T47D (cell line): ENCODE data around the gene TUB.

ENCODE experiments used
- DNase-seq, 2 experiments: peaks; one replicate each; pipeline versions ENCODE4 v3.0.0 to v3.0.0-alpha.2; 2011 to 2012; ENCODE audit warnings: low read depth in 1 of 2, low spot score in 1 of 2
- JUND ChIP-seq: IDR thresholded peaks from 2 replicates; pipeline ENCODE4 v1.6.1; 2012; ENCODE audit warnings: low read depth
- in situ Hi-C: cut with HindIII; loops from 2 replicates; pipeline ENCODE4 v1.10.0; 2016; ENCODE audit warnings: low sequenced_read_pairs, low pct_unique_long_range_greater_than_20kb

The TUB gene

DNA sequence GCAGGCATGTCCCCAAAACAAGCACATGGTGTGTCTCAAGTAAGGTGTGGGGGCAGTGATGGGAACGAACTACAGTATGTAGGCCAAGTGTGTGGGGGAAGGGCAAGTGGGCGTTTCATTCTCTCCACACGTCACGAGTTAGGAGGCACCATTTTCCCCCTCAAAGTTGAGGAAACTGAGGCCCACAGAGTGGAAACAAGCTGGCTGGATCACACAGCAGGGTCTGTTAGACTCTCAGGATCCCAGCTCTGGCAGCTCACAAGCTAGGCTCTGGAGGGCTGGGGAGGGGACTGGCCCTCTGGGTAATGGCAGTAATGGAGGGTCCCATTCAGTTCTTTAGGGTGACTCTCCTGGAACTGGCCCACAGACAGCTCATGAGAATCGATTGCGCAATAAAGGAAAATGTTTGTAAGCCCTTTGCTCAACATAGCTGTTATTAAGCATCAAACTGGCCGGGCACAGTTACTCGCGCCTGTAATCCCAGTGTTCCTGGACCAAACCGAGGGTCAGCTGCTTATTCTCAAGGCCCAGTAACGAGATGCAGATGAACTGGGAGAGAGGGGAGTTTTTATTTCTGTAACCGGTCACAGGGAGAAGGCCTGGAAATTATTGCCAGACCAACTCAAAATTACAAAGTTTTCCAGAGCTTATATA is 24.1 kb upstream of the TUB start:
- TF ChIP-seq JUND, result no peak
- no peak for DNase-seq
- in situ Hi-C loops, result no loop called here

DNA sequence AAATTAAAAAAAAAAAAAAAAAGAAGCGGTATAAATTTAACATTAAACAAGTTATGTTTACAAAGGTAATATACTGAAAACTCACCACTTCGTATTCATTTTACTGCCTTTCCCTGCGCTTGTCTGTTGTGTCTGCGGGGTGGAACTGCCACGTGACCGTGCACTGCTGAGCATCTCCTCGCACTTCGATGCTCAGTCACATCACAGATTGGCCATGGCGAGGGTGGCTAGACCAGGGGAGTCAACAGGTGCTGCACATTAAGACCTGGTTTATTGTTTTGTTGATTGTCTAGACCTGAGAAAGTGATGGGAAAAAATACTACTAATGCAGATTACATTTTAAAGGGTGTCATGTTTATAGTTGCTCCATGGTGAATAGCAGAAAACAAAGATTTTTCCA is 22.8 kb upstream of the TUB start:
- TF ChIP-seq JUND, result no peak
- in situ Hi-C loops, result no loop called here
- no peak for DNase-seq

DNA sequence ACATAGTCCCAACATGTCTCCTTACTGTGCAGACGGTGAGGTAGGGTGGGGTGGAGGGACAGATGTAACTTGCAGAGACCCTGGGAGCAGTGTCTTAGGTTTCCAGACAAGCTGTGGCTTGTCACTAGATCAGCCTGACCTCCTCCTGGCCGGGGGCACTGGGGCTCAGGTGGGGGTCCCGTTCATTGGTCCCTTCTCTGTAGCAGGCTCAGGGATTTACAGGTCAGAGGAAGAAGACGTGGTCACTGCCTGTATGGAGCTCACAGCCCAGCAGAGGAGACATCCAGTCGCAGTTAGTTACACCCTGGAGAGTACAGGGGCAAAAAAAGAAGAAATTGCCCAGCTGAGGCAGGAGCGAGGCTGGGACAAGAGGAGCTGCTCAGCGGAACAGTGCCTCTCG is 22.0 kb upstream of the TUB start:
- in situ Hi-C loops, result no loop called here
- no peak for TF ChIP-seq JUND
- no peak for DNase-seq

DNA sequence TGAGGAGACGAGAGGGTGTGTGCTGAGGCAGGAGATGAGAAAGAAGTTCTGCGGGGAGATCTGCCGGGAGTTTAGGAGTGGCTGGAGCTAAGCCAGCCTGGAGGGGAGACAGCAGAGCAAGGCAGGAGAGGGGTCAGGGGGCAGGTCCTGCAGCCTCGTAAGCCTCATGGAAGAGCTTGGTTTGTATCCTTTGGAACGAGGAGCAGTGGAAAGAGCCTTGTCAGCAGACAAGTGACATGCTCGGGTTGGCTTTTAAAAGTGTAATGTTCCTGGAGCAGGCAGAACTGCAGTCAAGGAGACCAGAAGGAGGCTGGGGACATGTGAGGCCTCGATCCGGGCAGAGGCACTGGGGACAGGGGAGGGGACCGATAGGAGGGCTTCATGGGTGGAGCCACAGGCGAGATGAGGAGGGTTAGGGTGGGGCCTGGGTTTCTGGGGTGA is 21.4 kb upstream of the TUB start:
- TF ChIP-seq JUND, result no peak
- in situ Hi-C loops, result no loop called here
- no peak for DNase-seq

DNA sequence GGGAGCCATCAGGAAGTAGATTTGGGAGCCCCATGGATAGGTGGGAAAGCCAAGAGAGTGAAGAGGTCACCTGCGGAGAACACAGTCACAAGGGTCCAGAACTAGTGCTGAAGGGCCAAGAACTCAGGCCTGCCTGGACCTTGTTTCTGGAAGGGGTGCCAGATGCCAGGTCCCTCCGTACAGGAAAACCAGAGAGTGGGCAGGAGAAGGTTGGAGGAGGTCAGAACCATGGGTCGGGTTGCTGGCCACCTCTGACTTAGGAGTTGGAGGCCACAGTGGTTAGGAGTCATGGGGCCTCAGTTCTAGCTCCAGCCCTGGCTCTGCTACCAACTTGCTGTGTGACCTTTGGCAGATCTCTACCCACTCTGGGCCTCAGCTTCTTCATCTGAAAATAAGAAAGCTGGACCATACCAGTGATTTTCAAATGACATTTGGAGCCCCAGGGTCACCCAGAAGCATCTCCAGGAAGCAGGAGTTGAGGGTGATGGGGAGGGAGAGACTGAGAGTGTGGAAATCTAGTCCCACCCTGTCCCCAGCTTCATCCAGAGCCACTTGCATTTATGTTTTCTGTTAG is 20.8 kb upstream of the TUB start:
- in situ Hi-C loops, result no loop called here
- no peak for TF ChIP-seq JUND
- no peak for DNase-seq

DNA sequence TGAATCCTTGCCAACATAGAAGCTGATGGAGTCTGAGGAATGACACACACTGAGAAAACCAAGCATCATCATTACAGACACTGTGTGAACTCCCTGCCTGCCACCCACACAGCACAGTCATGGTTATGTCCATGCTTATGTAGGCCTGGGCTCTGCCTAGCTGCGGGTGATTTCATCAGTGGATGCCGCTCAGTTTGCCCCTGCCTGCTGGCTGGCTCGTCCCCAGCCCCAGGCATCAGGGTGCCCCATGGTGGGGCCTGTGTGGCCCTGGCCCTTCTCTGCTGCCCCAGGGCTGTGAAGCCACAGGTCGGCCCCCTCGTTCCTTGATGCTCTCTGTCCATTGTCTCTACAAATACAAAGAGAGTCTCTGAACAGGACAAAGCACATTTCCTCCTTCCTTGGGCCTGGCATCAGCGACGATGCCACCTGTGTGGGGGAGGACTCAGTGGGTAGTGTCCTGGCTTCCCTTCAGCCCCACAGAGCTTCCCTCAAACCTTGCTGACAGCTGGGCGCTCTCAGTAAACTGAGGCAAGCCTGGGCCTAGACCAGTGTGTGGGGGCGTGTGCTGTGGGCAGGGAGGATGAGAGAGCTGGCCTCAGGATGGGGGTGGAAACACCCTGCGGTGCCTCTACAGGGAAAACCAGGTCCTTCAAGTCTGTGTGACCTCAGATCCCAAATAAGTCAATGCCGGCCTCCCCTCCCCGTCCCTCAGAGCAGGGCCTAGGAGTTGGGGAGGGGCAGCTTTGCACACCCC is 20.0 kb upstream of the TUB start:
- in situ Hi-C loops, result no loop called here

DNA sequence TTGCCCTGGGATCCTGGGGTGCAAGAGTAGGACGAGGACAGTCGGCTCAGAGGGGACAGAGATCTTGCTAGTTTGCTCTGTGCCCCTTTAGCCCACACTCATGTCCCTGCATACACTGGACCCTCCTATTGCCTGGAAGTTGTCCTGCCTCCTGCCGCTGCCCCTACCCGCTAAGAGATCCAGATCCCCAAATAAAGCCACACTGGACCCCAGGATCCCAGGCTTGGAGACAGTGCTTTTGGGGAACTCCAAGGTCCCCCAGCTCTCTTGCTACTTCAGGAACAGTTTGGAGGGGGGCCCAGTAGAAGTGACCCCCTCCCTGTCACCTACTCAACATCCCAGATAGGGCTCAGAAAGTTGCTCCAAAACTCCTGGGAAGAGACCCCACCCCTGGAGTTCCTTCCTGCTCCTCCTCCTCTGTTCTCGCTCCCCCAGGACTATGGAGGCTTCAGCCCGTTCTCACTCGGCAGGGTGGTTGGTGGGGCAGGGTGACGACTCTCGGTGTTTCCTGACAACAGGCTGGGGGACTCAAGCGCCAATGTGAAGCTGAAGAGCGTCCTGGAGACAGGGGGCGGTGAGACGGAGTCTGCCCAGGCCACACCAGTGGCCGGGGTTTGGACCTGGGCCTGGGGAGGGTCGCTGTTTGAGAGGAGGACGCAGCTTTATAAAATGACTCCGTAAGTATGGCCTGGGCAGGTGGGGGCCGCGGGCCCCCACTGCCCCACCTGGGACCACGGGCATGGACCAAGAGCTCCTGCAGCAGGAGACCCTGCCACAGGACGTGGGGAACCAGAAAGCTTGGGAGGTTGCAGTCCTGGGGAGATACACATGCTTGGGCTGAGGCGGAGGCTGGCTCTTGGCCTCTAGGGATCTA is 19.2 kb upstream of the TUB start:
- no peak for TF ChIP-seq JUND
- DNase-seq, result no peak
- in situ Hi-C loops, result no loop called here

More for the DNA sequence above, 20.0 kb upstream of the TUB start:
- no peak for TF ChIP-seq JUND
- DNase-seq, result no peak

DNA sequence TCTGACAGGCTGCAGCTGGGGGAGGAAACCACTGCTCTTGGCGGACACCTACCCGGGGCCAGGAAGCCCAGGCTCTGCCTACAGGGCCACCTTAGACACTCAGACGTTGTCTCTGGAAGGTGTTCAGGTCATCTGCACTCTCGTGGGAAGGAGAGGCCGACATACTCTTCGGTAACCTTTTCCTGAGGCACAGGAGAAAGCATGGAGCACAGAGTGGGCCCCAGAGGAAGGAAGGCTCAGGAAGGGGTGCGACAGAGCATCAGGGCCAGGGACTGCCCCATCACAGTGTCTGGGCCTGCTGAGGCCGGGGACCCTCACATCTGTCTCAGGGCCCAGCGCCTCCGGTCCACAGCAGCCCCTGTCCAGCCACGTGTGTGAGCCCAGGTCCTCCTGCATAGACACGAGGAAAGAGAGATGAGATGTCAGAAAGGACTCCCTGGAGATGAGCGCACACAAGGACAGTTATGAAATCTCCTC is 18.2 kb upstream of the TUB start:
- TF ChIP-seq JUND, result no peak
- DNase-seq, result no peak

DNA sequence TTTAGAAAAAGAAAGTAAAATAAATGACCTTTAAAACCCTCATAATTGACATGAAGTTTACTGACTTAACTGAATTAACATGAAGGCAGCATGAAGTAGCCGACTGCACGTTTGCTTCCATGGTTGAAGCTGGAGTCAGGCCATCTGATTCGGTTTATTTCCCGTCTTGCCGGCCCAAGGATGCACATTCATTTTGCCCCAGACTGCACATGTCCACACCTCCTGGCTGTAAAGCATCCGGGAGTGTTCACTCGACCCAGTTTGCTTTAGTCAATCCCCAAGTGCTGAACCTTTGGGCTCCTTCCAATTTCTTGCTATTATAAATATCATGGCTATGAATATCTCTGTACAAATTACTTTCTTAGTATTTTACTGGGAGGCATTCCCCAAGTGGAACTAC is 17.7 kb upstream of the TUB start:
- in situ Hi-C loops, result no loop called here
- no peak for TF ChIP-seq JUND

More for the DNA sequence above, 18.2 kb upstream of the TUB start:
- in situ Hi-C loops, result no loop called here

DNA sequence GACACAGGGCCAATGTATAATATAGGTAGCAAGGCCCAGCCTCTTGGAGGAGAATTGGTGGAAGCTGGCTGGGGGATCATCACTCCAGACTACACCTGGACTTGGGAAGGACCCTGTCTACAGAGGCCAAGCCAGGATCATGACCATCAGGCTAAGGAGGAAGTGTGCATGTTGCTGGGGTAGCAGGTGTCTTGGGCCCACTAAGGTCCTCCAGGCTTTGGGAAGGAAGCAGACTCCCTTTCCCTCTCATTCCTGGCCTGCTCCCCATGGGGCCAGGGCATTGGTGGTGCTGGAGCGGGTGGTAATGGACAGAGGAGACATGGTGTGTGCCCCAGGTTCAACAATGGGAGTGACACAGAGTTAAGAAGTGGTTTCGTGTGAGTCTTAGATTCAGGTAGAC is 16.0 kb upstream of the TUB start:
- no peak for DNase-seq
- in situ Hi-C loops, result no loop called here
- TF ChIP-seq JUND, result no peak

More for the DNA sequence above, 17.7 kb upstream of the TUB start:
- no peak for DNase-seq

DNA sequence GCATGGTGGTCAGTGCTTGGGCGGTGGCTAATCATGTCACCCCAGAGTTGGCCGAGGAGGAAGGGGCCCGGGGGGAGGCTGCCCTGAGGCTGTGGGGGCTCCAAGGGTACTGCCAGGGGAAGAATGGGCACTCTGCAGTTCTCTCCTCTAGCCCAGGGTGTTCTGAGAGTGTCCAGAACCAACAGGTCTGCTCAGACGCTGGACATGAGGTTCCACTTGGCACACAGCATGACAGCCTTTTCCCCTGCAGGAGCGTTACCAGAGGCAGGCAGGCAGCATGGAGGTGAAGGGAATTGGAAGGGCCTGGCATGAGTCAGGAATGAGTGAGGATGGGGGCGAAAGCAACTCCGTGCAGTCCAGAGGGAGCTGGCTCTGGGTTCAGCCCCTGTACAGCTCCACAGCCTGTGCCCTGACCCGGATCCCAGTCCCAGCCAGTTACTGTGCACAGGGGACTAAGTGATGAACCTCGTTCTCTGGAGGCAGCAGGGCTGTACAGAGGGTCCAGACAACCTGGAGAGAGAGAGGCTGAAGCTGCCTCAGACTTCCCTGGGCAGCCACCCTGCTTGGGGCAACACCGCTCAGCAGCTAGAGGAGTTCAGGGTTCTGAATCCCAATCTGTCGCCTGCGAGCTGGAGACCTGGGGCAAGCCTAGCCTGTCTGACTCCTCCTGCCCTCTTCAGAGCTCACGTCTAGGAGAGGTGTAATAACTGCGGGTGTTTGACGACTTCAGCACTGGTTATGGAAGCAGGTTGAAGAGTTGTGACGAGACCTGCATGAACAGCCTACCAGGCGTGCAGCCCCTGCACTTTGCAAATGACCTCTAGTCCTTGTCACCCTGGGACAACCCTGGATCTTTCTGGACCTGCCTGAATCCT is 14.7 kb upstream of the TUB start:
- no peak for TF ChIP-seq JUND
- DNase-seq, result no peak
- in situ Hi-C loops, result no loop called here
